AG09309 (cell line): ENCODE measurements around the gene ARID1A.

Experiments used
- DNase-seq: peaks from one replicate; pipeline ENCODE4 v3.0.0-alpha.2; 2010; ENCODE audit warnings: low read depth
- H3K4me3 ChIP-seq: 2 replicates; pipeline ENCODE4 v1.5.1; 2011; ENCODE audit warnings: mild to moderate bottlenecking, low read depth, low read length, moderate library complexity; ENCODE audit not compliant: control insufficient read depth
- TF ChIP-seq, protein P1 (sequence below): IDR thresholded peaks from 2 replicates; pipeline ENCODE4 v1.5.1; 2011; ENCODE audit warnings: mild to moderate bottlenecking, low read depth, low read length, inconsistent platforms; ENCODE audit not compliant: insufficient read depth, control insufficient read depth; ENCODE audit errors: missing control alignments

Gene ARID1A

DNA sequence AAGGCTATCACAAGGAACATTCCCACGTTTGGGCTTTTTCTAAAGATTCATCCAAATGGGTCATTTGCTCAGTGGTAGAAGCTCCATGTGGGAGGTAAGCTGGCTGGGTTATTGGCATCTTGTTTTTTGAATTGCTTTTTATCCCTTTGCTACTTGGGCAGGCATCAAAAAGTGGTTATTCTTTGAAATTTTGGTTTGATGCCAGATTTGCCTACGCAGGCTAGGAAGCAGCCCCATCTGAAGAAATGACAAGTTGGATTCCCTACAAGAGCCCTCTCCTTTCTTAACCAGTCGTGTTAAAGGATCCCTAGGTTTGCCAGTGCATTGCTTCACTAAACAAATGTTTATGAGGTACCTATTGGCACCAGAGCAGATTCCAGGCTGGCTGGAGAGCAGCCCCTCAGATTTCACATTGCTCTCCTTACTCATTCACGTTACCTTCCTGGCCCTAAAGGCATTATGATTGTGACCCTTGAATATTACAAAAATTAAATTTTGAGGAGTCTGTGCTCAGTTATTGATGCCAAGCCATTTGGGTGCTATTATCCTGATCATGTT lies 38.8 kb downstream of the ARID1A start:
- DNase-seq: no peak
- TF ChIP-seq, protein P1, sequence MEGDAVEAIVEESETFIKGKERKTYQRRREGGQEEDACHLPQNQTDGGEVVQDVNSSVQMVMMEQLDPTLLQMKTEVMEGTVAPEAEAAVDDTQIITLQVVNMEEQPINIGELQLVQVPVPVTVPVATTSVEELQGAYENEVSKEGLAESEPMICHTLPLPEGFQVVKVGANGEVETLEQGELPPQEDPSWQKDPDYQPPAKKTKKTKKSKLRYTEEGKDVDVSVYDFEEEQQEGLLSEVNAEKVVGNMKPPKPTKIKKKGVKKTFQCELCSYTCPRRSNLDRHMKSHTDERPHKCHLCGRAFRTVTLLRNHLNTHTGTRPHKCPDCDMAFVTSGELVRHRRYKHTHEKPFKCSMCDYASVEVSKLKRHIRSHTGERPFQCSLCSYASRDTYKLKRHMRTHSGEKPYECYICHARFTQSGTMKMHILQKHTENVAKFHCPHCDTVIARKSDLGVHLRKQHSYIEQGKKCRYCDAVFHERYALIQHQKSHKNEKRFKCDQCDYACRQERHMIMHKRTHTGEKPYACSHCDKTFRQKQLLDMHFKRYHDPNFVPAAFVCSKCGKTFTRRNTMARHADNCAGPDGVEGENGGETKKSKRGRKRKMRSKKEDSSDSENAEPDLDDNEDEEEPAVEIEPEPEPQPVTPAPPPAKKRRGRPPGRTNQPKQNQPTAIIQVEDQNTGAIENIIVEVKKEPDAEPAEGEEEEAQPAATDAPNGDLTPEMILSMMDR: no peak
- no peak overlapping the region for H3K4me3 ChIP-seq

DNA sequence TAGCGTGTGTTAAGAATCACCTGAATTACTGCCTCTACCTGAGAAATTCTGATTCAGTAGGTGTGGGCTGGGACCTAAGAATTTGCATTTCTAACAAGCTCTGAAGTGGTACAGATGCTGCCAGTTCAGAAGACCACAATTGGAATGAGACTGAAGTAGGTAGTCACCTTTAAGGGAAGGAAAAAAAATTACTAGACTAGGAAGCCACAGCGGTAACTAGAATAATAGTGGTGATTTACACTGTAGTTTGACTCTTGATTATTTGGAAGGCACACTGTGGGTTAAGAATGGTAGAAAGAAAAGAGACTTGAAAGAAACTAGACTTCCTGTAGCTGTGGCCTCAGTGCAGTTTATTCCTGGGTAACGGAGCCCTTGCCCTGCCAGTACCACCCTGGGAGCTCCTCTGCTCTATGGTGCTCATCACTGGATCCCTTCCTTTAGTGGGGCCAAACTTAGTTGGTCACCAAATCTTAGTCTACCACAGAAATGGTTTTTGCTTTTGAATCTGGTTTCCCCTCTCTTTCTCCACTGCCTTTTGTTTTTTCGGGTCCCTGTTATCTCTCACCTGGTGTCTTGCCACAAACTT lies 43.6 kb downstream of the ARID1A start:
- no peak overlapping the region for H3K4me3 ChIP-seq
- TF ChIP-seq, protein P1: no peak
- DNase-seq: no peak

DNA sequence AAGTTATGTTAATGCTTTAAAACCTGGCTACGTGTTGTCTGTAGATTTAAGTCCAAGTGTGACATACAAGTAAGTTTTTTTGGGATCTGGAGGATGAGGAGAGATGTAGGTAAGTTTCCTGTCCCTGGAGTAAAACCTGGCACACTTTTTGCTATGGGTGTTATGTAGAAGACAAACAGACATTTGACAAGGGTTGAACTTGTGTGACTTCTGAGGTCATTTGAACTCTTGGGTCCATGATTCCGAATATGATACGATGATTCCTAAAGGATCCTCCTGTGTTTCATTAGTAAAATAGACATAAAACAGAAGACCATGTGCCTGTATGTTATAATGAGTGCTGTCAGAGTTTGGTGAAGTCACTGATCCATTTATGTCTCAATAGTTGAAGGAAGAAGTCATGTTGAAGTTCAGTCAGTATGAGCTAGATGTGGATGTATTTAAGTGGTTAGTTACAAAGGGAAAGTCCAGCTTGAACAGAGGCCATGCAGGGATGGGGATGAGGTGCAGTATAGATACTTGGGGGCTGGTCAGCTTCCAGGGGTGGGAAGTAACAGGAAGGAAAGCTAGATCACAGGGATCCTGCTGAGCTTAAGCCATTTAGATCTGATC lies 44.3 kb downstream of the ARID1A start:
- TF ChIP-seq, protein P1: no peak
- DNase-seq: no peak
- H3K4me3 ChIP-seq: no peak overlapping the region

DNA sequence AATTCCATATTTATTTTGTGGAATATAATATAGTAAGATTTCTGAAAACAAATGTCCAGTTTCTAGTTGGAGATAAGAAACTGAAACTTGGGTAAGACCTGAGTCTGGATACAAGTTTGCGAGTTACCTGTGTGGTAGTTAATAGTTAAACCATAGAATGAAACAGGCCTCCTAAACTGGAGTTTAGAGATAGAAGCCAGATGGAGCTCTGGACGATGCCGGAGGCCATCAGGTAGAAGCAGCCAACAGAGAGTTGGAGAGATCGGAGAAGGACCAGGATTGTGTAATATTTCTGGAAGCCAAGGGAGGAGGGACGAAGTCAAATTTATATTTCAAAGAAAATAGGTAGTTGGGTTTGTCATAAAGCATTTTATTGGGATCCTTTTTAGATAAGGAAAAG lies 45.1 kb downstream of the ARID1A start:
- TF ChIP-seq, protein P1: no peak
- no peak for DNase-seq
- no peak overlapping the region for H3K4me3 ChIP-seq

DNA sequence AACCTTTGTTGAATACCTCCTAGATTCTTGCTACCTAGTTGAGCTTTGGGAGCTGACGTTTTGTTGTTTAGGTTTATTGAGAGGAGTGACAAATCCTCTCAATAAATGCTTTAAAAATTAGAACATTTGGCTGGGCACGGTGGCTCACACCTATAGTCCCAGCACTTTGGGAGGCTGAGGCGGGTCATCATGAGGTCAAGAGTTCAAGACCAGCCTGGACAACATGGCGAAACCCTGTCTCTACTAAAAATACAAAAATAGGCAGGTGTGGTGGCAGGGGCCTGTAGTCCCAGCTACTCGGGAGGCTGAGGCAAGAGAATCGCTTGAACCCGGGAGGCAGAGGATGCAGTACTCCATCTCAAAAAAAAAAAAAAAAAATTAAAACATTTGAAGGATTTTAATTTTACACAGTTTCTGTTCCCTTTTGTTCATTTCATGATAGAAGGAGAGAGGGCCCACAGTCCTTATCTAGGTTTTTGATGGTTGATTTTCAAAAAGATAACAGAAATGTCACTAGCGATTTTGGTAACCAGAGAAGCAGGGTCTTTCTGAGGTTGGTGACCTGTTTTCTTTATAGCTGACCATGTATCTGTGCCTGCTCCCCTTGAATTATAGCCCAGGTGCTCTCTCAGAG lies 47.7 kb downstream of the ARID1A start:
- no peak for DNase-seq
- no peak overlapping the region for H3K4me3 ChIP-seq
- TF ChIP-seq, protein P1: no peak

DNA sequence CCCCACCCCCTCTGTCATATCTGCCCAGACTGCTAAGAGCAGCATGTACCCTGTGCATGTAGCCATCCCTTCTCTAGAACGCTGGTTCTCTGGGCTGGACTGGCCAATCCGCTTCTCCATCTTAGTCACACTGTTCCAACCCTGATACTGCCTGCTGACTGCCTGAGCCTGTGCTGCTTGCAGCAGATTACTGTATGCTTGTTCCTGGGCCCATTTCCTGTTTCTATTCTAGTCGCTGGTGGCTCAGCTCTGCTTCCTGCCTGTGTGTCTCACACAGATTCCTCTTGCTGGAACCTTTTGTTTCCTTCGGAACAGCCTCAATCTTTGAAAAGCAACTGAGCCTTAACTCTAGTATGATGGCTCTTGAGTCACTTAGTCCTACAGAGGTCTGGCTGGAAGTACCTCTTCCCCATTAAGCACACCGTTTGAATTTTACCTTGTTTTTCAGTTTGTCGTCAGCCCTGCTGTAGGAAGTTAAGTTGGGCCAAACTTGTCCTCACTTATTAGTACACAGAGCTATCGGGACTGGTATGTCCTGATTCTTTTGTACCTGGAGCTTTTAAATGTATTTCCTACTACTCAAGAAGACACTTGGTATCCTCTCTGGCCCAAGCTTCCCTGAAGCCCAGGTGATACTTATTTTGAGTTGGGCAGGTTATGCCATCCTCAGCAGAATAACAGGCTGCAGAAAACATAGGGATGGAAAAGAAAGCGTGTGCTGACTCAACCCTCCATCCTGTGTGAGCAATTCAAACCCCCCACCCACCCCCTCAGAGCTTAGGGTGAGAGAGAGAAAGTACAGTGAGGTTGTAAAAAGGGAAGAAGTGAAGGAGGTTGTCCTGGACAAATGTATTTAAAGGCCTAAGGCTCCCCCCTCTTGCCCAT lies 48.5 kb downstream of the ARID1A start:
- DNase-seq: no peak
- no peak overlapping the region for H3K4me3 ChIP-seq
- TF ChIP-seq, protein P1: no peak
